ENCODE results near the gene NAA38.

DNA sequence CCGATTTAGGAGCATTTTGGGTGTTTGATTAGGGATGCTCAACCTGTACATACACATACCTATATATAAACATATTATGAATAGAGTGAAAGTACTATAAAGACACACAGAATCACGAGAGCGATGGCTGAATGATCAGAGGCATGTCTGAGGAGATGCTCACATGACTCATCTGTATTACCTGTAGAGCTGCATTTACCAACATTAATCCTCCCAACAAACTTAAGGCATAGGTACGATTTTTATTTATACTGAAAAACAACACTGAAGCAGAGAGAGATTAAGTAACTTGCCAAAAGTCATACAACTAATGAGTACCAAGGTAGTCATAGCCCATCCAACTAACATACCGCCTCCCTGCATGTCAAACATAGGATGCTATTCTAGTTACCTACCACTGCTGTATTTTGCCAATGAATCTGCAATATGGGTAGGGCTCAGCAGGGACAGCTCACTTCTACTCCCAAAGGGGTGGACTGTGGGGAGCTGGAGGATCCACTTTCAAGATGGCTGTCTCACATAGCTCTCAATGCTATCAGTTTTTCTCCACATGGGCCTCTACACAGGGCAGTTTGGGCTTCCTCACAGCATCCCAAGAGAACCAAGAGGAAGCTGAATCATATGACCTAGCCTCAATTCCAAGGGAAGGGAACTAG is 7.8 kb upstream of the NAA38 start:
- TF ChIP-seq, protein P1, sequence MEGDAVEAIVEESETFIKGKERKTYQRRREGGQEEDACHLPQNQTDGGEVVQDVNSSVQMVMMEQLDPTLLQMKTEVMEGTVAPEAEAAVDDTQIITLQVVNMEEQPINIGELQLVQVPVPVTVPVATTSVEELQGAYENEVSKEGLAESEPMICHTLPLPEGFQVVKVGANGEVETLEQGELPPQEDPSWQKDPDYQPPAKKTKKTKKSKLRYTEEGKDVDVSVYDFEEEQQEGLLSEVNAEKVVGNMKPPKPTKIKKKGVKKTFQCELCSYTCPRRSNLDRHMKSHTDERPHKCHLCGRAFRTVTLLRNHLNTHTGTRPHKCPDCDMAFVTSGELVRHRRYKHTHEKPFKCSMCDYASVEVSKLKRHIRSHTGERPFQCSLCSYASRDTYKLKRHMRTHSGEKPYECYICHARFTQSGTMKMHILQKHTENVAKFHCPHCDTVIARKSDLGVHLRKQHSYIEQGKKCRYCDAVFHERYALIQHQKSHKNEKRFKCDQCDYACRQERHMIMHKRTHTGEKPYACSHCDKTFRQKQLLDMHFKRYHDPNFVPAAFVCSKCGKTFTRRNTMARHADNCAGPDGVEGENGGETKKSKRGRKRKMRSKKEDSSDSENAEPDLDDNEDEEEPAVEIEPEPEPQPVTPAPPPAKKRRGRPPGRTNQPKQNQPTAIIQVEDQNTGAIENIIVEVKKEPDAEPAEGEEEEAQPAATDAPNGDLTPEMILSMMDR (IDR thresholded peaks at IDR 0.05): no peak
- TF ChIP-seq POLR2AphosphoS5 (IDR thresholded peaks at IDR 0.05): no peak
- no peak for TF ChIP-seq POLR2A (IDR thresholded peaks at IDR 0.05; ENCODE audit: low read depth)

Data from esophagus muscularis mucosa (tissue), 3 donors.